Central memory CD4-positive, alpha-beta T cell (primary cell): Measurements from ENCODE around the gene PI4K2A.
A peak's percentile ranks its signal among the peaks of the same experiment; 100 is the strongest.

Source experiments
- DNase-seq: peaks from one replicate; pipeline ENCODE4 v3.0.0; 2022

Gene PI4K2A

DNA sequence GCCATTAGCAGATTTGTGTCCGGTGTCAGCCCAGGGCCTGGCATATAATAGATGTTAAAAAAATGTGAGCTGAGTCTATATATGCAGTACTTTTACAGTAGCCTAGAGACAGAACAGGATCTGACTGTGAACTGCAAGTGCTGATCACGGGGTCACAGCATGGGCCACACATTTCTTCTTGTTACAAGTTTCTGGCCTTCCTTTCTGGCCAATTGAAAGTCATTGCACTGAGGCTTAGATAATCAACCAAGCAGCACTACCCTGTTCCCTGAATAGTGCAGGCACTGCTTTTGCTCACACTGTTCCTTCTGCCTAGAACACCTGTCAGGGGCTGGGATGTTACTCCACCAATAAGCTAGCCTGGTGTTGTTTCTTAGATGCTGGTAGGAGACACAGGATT, 67.7 kb downstream of the PI4K2A start:
- no peak for DNase-seq

DNA sequence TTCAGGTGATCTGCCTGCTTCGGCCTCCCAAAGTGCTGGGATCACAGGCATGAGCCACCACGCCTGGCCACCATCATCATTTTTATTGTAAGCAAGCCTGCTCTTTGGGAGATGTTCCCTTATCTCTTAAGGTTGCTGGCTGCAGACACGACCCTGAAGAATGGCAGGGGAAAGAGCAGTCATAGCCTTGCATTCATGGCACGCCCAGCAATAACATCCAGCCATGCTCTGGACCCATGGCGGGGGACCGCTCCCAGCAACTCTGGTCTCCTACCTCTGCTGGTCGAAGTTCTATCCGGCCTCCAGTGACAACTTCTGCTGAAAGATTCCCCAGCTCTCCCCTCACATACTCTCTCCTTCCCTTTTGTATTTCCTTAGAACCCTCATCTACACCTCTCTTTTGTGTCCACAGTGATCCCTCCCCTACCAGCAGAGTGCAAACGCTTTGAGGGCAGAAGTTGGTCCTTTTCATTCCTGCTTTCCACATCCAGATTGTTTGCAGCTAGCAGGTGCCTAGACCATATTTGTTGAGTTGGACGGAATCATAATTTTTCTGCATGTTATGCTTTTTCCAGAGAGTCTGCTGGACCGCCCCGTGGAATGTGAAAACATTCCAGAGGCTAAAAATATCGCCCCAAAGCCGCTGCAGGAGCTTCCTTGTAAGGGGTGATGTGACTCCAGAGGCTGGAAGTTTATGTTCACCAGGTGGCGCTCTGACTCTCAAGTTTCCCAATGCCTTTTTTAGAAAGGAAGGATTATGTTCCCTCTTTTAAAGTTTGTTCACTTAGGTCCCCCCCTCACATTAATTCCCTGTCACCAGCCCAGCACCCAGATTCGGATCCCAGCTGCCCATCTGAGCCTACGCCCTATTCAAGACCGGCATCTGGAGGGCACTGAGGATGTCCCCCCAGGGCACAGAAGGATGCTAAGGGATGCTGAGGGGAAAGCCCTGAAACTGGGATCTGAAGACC, 68.8 kb downstream of the PI4K2A start:
- DNase-seq = peak; percentile 25

DNA sequence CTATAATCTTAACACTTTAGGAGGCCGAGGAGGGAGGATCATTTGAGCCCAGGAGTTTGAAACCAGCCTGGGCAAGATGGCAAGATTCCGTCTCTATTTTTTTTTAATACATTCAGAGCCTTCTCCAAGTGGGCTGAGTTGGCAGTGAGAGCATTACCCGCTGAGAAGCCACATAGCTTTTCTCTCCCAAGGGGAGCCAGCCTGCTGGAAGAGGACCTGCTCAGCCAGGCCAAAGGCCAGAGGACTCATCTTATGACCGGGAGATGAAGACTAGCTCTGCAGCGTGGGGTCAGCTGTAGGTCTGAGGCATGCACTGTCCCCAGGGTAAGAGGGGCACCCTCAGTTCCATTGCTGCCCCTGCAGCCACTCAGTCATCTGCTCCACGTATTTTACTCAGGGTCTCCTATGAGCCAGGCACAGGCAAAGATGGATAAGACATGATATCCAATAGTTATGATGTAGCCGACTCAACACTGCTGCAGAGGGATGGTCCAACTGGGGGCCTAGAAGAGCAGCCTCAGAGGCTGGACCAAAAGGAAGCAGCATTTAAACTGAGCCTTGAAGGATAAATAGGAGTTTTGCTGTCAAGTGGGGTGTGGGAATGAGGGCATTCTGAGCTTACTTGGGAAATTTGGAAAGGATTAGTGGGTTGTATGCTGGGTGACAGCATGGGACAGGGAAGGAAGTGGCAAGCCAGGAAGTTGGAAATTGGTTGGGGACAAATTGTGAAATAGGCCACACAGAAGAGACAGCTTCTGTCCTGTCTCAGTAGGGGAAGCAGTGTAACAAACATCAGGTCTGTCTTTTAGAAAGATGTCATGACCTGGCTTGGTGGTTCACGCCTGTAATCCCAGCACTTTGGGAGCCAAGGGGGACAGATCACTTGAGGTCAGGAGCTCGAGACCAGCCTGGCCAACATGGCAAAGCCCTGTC, 71.4 kb downstream of the PI4K2A start:
- DNase-seq = no peak

DNA sequence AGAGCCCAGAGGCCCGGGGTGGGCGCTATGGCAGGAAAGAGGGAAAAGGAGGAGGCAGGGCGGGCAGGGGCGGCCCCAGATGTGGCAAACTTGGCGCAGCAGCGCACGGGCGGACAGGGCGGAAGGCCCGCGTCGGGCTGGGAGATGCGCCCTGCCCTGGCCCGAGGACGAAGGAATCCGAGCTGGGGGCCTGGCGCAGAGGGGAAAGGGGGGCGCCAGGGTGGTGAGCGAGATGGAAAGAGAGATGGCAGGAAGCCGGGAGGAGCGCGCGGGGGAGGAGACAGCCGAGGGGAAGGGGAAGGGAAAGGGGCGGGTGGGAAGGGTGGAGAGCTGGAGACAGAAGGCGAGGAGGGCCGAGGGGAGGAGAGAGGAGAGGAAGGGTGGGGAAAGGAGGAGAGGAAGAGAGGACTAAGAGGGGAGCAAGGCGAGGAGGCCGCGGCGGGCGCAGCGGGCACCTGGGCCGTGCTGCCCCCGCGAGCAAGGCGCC, 72.9 kb downstream of the PI4K2A start, which contains the start of gene MARVELD1:
MARVELD1 (plus strand) TSS at position 392 of the 487 bp plus-strand sequence. CDS start 147 bp downstream, outside the sequence.
- DNase-seq = no peak

DNA sequence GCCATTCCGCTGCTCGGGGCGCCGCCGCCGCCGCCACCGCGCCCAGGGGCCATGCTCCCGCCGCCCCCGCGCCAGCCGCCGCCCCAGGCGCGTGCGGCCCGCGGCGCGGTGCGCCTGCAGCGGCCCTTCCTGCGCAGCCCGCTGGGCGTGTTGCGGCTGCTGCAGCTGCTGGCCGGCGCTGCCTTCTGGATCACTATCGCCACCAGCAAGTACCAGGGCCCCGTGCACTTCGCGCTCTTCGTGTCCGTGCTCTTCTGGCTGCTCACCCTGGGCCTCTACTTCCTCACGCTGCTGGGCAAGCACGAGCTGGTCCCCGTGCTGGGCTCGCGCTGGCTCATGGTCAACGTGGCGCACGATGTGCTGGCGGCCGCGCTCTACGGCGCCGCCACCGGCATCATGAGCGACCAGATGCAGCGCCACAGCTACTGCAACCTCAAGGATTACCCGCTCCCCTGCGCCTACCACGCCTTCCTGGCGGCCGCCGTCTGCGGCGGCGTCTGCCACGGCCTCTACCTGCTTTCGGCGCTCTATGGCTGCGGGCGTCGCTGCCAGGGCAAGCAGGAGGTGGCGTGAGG, 73.4 kb downstream of the PI4K2A start:
- peak; percentile 52 for DNase-seq

DNA sequence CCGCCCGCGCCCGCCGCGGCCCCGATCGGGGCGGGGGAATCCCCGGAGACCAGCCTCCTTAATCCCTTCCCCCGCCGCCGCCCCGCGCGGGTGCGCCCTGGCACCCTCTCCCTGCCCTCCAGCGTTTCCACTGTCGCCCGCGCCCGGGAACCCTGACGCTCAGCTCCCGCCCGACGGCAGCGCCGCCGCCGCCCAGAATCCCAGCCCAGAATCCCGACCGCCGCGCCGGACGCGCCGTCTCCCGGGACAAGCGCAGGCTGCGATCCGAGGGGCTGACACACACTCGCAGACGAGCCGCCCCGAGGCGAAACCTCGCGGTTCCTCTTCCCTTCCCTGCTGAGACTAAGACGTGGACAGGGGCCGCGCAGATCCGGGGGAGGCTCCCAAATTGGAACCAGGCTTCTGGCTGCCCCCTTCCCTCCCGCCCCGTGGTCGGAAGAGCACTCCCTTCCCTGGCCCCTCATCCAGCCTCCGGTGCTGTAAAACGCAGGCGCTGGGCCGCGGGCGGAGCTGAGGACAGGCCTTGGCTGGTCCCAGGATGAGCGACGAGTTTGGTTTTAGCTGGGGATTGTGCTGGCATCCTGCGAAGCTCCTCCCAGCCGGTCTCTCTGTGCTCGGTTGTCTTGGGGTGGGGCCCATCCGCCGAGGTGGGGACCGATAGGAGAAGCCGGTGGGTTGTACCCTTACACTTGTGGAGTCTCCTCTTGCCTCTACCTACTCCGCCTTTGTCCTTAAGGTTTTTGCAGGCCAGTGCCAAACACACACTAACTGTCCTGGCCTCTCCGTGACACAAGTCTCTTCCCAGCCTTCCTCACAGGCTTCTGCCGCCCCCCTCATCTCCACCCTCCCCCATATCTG, 74.2 kb downstream of the PI4K2A start:
- no peak for DNase-seq

DNA sequence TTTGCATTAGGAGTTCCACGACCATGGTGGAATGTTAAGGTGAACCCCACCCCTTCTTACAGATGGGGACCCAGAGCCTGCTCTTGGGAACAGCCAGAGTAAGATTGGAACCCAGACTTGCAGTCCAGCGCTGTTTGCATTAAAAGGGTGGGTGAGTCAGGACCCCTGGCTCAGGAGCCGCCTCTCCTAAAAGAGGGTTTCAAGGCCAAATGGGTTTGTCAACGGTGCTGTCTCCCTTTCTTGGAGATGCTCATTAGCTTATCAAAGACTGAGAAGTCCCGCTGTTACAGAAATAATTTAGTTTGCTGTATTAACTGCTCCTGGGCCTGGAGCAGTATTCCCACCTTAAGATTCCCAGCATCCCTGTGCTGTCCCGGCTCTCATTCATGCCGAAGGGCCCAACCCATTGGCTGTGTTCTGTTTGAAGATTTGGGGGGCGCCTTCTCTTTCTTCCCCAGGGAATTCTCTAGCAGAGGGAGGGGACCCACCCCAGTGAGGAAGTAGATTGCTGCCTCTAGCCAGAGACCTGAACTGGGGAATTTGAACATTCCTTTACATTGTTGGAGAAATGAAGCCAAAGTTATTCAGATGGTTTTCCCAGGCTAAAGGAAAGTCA, 74.9 kb downstream of the PI4K2A start:
- DNase-seq = no peak

DNA sequence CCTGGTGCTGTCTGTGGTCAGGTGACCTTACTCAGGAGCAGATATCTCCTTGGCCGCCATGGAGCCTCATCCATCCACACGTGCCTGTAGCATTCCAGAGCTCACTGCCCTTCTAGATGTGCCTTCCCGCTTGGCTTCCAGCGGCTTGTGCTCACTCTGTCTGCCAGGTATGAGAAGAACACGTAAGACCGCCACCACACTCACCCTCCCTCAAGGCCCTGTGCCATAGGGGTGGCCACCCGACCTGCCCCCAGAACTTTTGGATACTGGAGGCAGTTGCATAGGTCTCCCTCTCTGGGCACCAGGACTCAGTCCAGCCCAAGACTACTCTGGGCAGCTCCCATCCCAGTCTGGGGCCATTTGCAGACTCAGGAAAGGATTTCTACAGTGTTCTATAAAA, 77.2 kb downstream of the PI4K2A start:
- no peak for DNase-seq

DNA sequence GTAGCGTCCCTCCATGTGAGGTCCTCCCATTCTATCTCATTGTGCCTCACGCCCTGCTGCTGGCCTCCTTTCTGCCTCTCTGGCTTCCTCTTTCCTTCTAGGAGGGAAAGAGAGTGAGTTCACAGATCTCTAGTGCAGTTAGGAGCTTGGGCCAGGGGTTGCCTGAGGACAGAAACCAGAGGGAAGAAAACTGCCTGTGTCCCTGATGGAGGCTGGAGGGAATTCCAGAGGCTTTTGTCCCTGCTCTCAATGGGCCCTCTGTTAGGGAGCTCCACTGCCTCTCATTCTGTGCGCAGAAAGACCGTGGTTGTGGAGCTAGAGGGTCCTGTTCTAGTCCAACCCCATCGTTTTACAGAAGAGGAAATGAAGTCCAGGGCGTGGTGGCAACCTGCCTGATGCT, 77.7 kb downstream of the PI4K2A start:
- no peak for DNase-seq

DNA sequence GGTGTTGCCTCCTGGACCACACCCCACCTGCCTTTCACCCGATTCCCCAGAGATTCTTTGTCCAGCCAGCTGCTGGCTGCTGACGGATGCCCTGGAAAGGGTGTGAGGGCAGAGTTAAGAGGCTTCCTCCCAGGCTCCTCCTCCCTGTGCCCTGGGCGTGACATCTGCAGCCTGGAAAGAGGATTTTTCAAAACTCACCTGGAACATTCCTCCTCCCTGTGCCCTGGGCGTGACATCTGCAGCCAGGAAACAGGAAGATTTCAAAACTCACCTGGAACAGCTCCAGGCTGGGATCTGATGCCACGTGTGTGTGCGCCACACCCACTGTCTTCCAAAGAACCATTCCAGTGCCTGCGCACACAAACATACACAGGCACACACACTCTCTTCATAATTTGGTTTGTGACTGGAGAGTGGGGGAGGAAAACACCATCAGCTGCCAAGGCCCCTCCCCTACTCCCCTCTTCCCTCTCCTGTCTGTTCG, 78.2 kb downstream of the PI4K2A start:
- no peak for DNase-seq

DNA sequence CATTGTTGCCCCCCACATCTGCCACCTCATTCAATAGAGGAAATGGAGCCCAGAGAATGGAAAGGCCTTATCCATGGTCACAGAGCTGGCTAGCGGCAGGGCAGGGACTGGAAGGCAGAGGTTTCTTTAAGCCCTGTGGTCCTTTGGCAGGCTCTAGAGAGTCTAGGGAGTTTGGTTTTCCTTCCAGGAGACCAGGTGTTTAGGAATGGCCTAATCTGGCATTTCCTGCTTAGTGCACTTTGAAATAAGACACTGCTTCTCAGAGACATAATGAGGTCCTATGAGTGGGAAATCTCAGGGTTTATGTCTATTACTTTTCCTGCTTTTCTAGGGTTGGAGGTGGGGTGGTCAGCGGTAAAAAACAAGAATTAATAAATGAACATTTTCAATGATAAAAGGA, 79.1 kb downstream of the PI4K2A start:
- no peak for DNase-seq

DNA sequence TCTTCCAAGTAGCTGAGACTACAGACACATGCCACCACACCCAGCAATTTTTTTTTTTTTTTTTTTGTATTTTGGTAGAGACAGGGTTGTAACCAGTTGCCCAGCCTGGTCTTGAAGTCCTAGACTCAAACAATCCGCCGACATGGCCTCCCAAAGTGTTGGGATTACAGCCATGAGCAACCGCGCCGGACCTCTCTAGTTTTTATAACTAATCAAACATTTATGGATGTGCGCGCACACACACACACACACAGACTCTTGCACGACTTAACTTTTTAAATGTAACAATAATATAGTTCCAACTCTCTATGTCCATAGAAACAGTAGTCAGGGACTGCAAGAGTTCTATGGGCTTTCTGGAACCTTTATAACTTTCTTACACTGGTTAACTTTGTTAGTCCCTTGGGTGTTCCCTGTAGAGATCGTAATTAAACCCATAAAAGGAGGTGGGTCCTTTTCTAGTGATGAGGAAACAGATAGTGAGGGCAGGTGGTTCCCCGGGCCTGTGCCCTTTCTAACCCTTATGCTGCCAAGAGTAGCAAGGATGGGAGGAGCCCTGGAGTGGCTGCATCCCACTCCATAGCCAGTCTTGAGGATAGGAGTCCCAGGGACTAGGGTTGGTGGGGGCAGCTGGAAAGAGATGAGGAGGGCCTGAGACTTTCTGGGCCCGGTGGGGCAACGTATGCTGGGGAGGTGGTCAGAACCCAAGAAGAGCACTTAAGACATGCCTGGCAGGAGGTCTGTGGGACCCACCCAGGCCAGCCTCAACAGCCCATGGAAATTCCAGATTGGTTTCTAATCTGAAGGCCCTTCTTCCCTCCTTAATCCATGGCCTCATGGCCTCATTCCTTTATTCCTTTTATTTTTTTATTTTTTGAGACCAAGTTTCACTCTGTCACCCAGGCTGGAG, 81.7 kb downstream of the PI4K2A start:
- no peak for DNase-seq

DNA sequence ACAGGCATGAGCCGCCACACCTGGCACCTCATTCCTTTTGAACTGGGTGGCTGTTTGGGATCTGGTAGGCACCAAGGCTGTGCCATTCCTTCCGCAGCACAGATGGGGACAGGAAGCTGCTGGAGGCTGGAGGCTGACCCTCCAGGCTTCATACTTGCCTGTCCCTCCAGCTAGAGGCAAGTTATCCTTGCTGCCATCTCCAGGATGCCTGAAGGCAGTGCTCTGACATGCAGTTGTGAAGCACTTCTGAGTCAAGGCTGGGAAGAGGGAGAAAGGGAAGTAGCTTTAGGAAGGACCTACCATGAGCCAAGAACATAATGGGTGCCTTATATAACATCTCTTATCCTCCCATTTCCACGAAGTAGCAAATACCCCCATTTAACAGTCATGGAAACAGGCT, 82.5 kb downstream of the PI4K2A start:
- DNase-seq = no peak

DNA sequence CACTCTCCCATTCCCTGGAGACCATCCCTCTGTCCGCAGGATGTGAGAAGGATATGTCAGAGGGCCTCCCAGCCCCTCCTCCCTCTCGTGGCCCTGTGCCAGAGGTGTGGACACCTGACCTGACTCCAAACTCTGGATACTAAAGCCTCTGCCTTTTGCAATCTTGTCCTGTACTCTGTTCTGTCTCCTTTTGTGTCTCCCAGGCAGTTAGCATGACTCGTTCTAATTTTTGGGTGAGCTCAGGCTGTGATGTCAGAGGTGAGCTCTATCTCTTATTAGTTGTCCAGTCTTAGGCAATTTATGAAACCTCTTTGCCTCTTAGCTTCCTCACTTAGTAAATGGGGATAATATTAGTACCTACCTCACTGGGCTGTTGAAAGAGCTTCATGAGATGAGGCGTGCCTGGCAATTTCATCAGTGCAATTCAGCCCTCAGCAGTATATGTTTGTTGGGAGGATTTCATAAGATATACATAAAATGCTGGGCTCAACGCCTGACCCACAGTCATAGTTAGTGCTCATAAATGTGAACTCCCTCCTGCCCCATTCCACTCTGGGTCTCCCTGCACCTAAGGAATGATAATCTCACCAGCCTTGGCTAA, 84.0 kb downstream of the PI4K2A start:
- no peak for DNase-seq
